Upper lobe of left lung (tissue), 6 donors: ENCODE data around the gene HS3ST1. TPM values are rescaled to one million over a fixed set of nuclear protein-coding genes. Genes with fewer than 3 reads are reported as not detected.
A peak's percentile ranks its signal among the peaks of the same experiment; 100 is the strongest.

ENCODE experiments used
- ATAC-seq, 2 donors: fragments of 200-7000 bp; cut with Tn5 transposase; one replicate each; pipeline ENCODE4 v1.9.1; 2022; ENCODE audit warnings: mild to moderate bottlenecking in 2 of 2, moderate library complexity in 2 of 2; ENCODE audit not compliant: low FRiP score in 2 of 2
- DNase-seq, 2 donors: peaks; one replicate each; pipeline ENCODE4 v3.0.0-alpha.2; 2019 to 2020
- H3K27ac ChIP-seq, 4 donors: fragments of 200-600 bp; sonication (generic); one replicate each; pipeline ENCODE4 v1.5.1; 2016 to 2019
- H3K27me3 ChIP-seq, 4 donors: fragments of 200-600 bp; sonication (generic); one replicate each; pipeline ENCODE4 v1.5.1; 2017 to 2019
- H3K36me3 ChIP-seq, 4 donors: fragments of 200-600 bp; sonication (generic); one replicate each; pipeline ENCODE4 v1.5.1; 2016 to 2019
- H3K4me1 ChIP-seq, 4 donors: fragments of 200-600 bp; sonication (generic); one replicate each; pipeline ENCODE4 v1.5.1; 2018 to 2019
- H3K4me3 ChIP-seq, 4 donors: fragments of 200-600 bp; sonication (generic); one replicate each; pipeline ENCODE4 v1.5.1; 2017 to 2019; ENCODE audit warnings: mild to moderate bottlenecking in 2 of 4, moderate library complexity in 1 of 4
- H3K9me3 ChIP-seq, 4 donors: fragments of 200-600 bp; sonication (generic); one replicate each; pipeline ENCODE4 v1.5.1; 2018 to 2019
- EP300 ChIP-seq, 4 donors: sonication (generic); formaldehyde crosslinking; IDR thresholded peaks; one replicate each; pipeline ENCODE4 v1.5.1; 2017; ENCODE audit warnings: antibody characterized with exemption in 4 of 4, control low read depth in 2 of 4
- POLR2A ChIP-seq, 4 donors: fragments of 450-650 bp; IDR thresholded peaks; one replicate each; pipeline ENCODE4 v1.5.1; 2016 to 2017; ENCODE audit warnings: antibody characterized with exemption in 4 of 4, mild to moderate bottlenecking in 2 of 4
- POLR2AphosphoS5 ChIP-seq, 2 donors: sonication (generic); formaldehyde crosslinking; IDR thresholded peaks; one replicate each; pipeline ENCODE4 v1.5.1; 2017; ENCODE audit warnings: antibody characterized with exemption in 2 of 2
- WGBS, 2 donors: methylation state at CpG; one replicate each; pipeline ENCODE4 v1.1.5; 2017 to 2018; 5-methylcytosine and 5-hydroxymethylcytosine counted together
- total RNA-seq, 6 donors: library from RNA; depleted of rRNA in 4 of 6; stranded (reverse); fragments of >200 nt in 4 of 6; gene quantifications; one replicate each; pipeline versions ENCODE4 v1.1.0 to v1.2.1, GENCODE V29; 2016 to 2021
- TF ChIP-seq, protein P1 (sequence below), 6 experiments: fragments of 450-650 bp in 4 of 6; fragments of 200-600 bp in 2 of 6; sonication (generic) in 2 of 6; IDR thresholded peaks; one replicate each; pipeline ENCODE4 v1.5.1; 2016 to 2019; ENCODE audit warnings: antibody characterized with exemption in 6 of 6
- donor health status: DM: no; HTN: no; CAD: no; lungs with moderate emphysema.
- donor health status: DM: no; HTN: yes; CAD: no; lungs with severe emphysema.

HS3ST1 gene
- total RNA-seq, 6 donors from 2014 or later, result 3.4 to 13.8 (median 7.2) TPM

DNA sequence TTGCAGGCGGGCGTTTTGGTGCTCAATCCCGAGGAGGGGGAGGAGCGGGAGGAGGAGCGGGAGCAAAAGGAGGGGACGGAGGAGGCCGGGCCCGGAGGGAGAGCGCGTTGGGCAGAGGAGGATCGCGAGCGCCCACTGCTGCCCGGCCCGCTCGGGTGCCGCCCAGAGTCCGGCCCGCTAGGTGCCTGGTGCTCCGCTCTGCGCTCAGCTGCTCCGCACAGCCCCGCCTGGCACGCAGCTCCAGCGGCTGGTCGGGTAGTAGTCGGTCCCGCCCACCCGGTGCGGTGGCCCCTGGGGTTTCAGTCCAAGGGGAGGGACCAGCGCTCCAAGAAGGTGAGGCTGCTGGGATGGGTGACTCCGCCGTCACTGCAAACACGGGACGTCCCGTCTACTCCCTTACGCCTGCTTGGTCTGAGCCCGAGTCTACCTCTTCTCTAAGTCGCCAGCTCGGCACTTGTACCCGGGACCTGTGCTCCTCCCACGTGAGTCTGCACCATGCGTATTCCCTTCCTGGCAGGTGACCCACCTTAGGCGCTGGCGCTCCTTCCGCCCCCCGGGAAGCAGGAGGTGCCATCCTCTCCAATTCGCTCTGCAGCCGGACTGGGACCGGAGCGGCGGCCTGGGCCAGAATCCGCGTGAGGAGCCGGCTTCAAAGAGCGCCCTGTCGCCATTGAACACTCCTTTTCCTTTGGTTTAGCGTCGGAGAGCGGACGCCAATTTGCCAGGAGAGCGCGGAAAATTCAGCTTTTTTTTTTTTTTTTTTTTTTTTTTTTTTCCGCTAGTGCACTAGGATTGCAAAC is 405 bp upstream of the HS3ST1 start:
- Histone ChIP-seq H3K9me3 (no peaks in the 10 kb centered on the region), H3K27ac (peak overlapping the region; percentile 10 to 80 (median 47)), H3K27me3 (peaks cover 0 to 7% (median 2%) of the 10 kb centered on the region in 4 donors), H3K4me1 (peaks cover 0 to 26% (median 24%) of the 10 kb centered on the region in 4 donors), H3K4me3 (peak overlapping the region; percentile 19 to 64 (median 54)), H3K36me3 (no peaks in the 10 kb centered on the region)
- ATAC-seq (peak; percentile 92 to 96), DNase-seq (peak; percentile 73 to 95)
- TF ChIP-seq, protein P1, sequence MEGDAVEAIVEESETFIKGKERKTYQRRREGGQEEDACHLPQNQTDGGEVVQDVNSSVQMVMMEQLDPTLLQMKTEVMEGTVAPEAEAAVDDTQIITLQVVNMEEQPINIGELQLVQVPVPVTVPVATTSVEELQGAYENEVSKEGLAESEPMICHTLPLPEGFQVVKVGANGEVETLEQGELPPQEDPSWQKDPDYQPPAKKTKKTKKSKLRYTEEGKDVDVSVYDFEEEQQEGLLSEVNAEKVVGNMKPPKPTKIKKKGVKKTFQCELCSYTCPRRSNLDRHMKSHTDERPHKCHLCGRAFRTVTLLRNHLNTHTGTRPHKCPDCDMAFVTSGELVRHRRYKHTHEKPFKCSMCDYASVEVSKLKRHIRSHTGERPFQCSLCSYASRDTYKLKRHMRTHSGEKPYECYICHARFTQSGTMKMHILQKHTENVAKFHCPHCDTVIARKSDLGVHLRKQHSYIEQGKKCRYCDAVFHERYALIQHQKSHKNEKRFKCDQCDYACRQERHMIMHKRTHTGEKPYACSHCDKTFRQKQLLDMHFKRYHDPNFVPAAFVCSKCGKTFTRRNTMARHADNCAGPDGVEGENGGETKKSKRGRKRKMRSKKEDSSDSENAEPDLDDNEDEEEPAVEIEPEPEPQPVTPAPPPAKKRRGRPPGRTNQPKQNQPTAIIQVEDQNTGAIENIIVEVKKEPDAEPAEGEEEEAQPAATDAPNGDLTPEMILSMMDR (IDR thresholded peaks at IDR 0.05), result peak; percentile 55 to 87 (median 78)
- TF ChIP-seq POLR2A (IDR thresholded peaks at IDR 0.05), result peak in 1 of 4 donors; percentile 74
- no peak for TF ChIP-seq POLR2AphosphoS5 (IDR thresholded peaks at IDR 0.05)
- TF ChIP-seq EP300 (IDR thresholded peaks at IDR 0.05), result no peak
- 1 to 11% methylated on average over 19 to 38 of the region's 64 CpGs for WGBS, 2 donors

DNA sequence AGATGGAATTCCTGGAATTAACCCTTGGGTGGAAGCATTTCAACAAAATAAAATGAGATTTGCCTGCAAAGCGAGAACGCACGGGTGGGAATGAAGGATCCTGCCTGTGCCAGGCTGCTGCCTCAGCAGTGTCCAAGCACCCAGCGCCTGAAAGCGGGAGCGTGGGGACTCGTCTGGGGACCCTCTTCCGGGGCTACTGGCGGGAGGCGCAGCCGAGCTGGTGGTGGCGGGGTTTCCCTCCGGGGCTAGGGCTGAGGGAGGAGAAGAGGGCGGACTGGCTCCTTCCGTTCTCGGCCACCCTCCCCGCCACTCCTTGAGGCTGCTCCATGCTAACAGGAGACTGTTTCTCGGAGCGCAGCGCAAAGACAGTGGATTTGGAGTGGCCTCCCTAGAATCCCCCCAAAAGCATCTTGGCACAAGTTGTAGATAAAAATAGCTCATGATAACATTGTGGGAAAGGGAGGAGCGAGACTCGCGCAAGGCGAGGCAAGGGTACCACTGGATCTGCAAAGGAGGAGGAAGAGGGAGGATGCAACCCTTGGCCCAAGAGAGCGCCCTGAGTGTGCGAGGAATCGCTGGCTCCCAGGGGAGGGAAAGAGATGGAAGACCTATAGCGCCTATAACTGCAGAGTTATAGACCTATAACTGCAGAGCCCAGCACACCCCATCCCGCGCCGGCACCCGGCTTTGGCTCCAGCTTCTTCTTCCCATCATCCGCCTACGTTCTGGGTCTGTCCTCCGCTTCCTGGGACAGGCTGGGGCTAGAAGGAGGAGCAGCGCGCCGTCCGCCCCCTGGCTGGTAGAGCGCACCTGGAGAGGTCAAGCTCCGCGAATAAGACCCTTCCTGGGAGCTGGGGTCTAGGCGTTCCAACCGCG is 1.3 kb downstream of the HS3ST1 start:
- WGBS, 2 donors, result 4 to 9% methylated on average over 33 to 45 of the region's 45 CpGs
- TF ChIP-seq POLR2A (IDR thresholded peaks at IDR 0.05) (no peak), EP300 (IDR thresholded peaks at IDR 0.05) (no peak), POLR2AphosphoS5 (IDR thresholded peaks at IDR 0.05) (no peak)
- TF ChIP-seq, protein P1 (IDR thresholded peaks at IDR 0.05), result no peak
- peak in 1 of 2 donors; percentile 77 for DNase-seq

DNA sequence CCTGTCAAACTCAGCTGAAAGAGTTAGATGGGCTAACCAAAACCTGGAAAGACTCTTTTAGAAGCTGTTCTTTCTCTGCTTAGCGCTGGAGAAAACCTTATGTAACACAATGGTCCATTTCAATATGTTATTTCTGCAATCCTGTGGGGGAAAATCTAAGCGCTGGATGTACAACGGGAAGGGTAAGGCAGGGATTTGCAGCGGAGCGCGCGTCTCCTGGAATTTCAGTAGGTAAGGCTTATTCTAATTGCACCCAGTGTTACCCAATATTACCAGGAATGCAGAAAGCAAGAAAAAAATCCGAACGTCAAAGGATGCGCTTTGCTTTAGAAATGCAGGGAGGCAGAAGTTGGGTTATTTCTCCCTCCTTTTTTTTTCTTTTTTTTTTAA is 2.0 kb downstream of the HS3ST1 start:
- peak overlapping the region in 3 of 4 donors; percentile 50 to 64 (median 58) for H3K4me3 ChIP-seq
- H3K9me3 ChIP-seq, result no peaks in the 10 kb centered on the region
- peaks cover 0 to 7% (median 2%) of the 10 kb centered on the region in 4 donors for H3K27me3 ChIP-seq
- H3K27ac ChIP-seq, result no peak overlapping the region
- 30 to 57% methylated on average over 10 of the region's 10 CpGs for WGBS, 2 donors
- peaks cover 0 to 26% (median 24%) of the 10 kb centered on the region in 4 donors for H3K4me1 ChIP-seq
- no peaks in the 10 kb centered on the region for H3K36me3 ChIP-seq
- TF ChIP-seq POLR2AphosphoS5 (IDR thresholded peaks at IDR 0.05), result no peak
- no peak for TF ChIP-seq EP300 (IDR thresholded peaks at IDR 0.05)
- TF ChIP-seq, protein P1 (IDR thresholded peaks at IDR 0.05), result no peak
- TF ChIP-seq POLR2A (IDR thresholded peaks at IDR 0.05), result no peak
- DNase-seq, result no peak
- ATAC-seq, result no peak

More for the DNA sequence above, 1.3 kb downstream of the HS3ST1 start:
- Histone ChIP-seq H3K27ac (peak overlapping the region in 1 of 4 donors; percentile 1), H3K27me3 (peaks cover 0 to 7% (median 2%) of the 10 kb centered on the region in 4 donors), H3K36me3 (no peaks in the 10 kb centered on the region), H3K4me1 (peaks cover 0 to 26% (median 24%) of the 10 kb centered on the region in 4 donors), H3K4me3 (peak overlapping the region in 3 of 4 donors; percentile 50 to 64 (median 58)), H3K9me3 (no peaks in the 10 kb centered on the region)
- no peak for ATAC-seq

DNA sequence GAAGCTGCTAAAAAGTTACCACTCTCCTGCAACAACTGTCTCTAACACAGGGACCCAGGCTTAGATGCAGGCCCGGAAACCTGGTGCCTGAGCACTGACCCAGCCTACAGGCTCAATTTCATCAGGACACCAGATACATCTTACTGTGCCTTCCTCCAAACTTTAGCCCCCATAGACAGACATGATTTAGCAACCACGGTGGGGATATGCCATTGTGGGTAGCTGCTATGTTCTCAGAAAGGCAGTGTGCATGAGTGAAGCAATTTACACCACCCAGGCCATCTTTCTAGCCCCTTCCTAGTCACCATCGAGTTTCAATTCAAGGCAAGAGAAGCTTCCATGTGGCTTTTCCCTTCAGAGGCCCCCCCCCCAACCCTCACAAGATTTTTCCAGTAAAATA is 2.7 kb downstream of the HS3ST1 start:
- H3K27ac ChIP-seq, result no peak overlapping the region

More for the DNA sequence above, 2.7 kb downstream of the HS3ST1 start:
- Histone ChIP-seq H3K4me3 (peak overlapping the region in 1 of 4 donors; percentile 64), H3K36me3 (no peaks in the 10 kb centered on the region), H3K9me3 (no peaks in the 10 kb centered on the region), H3K27me3 (peaks cover 0 to 7% (median 2%) of the 10 kb centered on the region in 4 donors), H3K4me1 (peaks cover 0 to 26% (median 24%) of the 10 kb centered on the region in 4 donors)
- DNase-seq (no peak), ATAC-seq (no peak)
- 83 to 89% methylated on average over 3 of the region's 3 CpGs for WGBS, 2 donors
- TF ChIP-seq, protein P1 (IDR thresholded peaks at IDR 0.05), result no peak
- no peak for TF ChIP-seq POLR2AphosphoS5 (IDR thresholded peaks at IDR 0.05)
- no peak for TF ChIP-seq POLR2A (IDR thresholded peaks at IDR 0.05)
- no peak for TF ChIP-seq EP300 (IDR thresholded peaks at IDR 0.05)
